Endothelial cell of umbilical vein (primary cell): ENCODE measurements around the gene PLXDC2.

Experiments
- EZH2 ChIP-seq: IDR thresholded peaks from 2 replicates; pipeline ENCODE4 v1.6.1; 2012; ENCODE audit warnings: borderline replicate concordance, low read depth, mild to moderate bottlenecking, moderate library complexity, low read length, inconsistent platforms; ENCODE audit not compliant: severe bottlenecking
- FOS ChIP-seq: IDR thresholded peaks from 2 replicates; pipeline ENCODE4 v1.6.1; 2011; ENCODE audit warnings: mild to moderate bottlenecking, low read length, moderate library complexity, borderline replicate concordance; ENCODE audit not compliant: insufficient read depth
- POLR2A ChIP-seq: IDR thresholded peaks from 2 replicates; pipeline ENCODE4 v1.6.1; 2012; ENCODE audit warnings: low read depth, mild to moderate bottlenecking, control low read depth, low read length
- POLR2AphosphoS5 ChIP-seq: IDR thresholded peaks from 2 replicates; pipeline ENCODE4 v1.6.1; 2012; ENCODE audit warnings: low read depth, mild to moderate bottlenecking, control low read depth, low read length, moderate library complexity; ENCODE audit not compliant: insufficient read depth
- TF ChIP-seq, protein P1 (sequence below), 2 donors: IDR thresholded peaks; 1 replicate in 1 of 2; 2 replicates in 1 of 2; pipeline ENCODE4 v1.5.1; 2011; ENCODE audit warnings: low read length in 2 of 2, mild to moderate bottlenecking in 2 of 2, moderate library complexity in 2 of 2, control low read depth in 1 of 2, inconsistent platforms in 1 of 2, low read depth in 1 of 2; ENCODE audit not compliant: insufficient read depth in 1 of 2; ENCODE audit errors: extremely low read depth in 1 of 2
- TF ChIP-seq, protein P2 (sequence below): IDR thresholded peaks from 2 replicates; pipeline ENCODE4 v1.6.1; 2011; ENCODE audit not compliant: insufficient read depth, insufficient read length

DNA sequence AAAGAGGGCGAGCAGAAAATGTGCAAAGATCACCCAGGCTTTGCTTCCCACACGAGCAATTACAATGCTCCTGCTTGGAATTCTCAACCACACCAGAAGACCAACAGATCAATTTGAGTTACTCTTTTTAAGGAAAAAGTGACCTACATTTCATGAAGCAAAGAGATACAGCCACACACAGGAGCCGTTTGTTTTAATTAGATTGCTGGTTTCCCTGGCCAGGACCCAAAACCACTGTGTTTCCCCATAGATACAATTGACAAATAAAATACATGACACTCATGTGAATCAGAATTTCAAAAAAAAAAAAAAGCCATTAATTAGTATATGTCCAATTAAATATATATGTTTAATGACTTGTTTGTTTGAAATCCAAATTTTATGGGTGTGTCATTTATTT is 458.3 kb downstream of the PLXDC2 start:
- TF ChIP-seq, protein P1, sequence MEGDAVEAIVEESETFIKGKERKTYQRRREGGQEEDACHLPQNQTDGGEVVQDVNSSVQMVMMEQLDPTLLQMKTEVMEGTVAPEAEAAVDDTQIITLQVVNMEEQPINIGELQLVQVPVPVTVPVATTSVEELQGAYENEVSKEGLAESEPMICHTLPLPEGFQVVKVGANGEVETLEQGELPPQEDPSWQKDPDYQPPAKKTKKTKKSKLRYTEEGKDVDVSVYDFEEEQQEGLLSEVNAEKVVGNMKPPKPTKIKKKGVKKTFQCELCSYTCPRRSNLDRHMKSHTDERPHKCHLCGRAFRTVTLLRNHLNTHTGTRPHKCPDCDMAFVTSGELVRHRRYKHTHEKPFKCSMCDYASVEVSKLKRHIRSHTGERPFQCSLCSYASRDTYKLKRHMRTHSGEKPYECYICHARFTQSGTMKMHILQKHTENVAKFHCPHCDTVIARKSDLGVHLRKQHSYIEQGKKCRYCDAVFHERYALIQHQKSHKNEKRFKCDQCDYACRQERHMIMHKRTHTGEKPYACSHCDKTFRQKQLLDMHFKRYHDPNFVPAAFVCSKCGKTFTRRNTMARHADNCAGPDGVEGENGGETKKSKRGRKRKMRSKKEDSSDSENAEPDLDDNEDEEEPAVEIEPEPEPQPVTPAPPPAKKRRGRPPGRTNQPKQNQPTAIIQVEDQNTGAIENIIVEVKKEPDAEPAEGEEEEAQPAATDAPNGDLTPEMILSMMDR (IDR thresholded peaks at IDR 0.05; ENCODE audit: extremely low read depth in 1 of 2, insufficient read depth in 1 of 2, low read depth in 1 of 2, low read length in 2 of 2), result no peak
- TF ChIP-seq POLR2A (no peak), POLR2AphosphoS5 (no peak), EZH2 (no peak), FOS (no peak)
- TF ChIP-seq, protein P2, sequence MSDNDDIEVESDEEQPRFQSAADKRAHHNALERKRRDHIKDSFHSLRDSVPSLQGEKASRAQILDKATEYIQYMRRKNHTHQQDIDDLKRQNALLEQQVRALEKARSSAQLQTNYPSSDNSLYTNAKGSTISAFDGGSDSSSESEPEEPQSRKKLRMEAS, result no peak
